ENCODE measurements around the gene PRELID3B. TPM values are rescaled to one million over a fixed set of nuclear protein-coding genes. Genes with fewer than 3 reads are reported as not detected.

The PRELID3B gene
- polyA plus RNA-seq, 10 donors: 42.7 to 59.0 (median 51.0) TPM

Other genes with a start within 250 kb of the PRELID3B start
- gene GNAS-AS1, start 191.9 kb downstream of the PRELID3B start, polyA plus RNA-seq (ENCODE audit: insufficient read length in 10 of 10): 1 to 10 TPM; 1.5 to 4.1 (median 2.1) TPM
- 1,000 to 10,000 TPM; 3,040 to 3,735 (median 3,379) TPM for gene GNAS, start 190.1 kb downstream of the PRELID3B start, polyA plus RNA-seq (ENCODE audit: insufficient read length in 10 of 10)
- gene NELFCD, start 61.5 kb downstream of the PRELID3B start, polyA plus RNA-seq (ENCODE audit: insufficient read length in 10 of 10): 10 to 100 TPM; 46.2 to 80.5 (median 59.5) TPM
- 10 to 100 TPM; 58.6 to 98.5 (median 71.9) TPM for gene CTSZ, start 35.5 kb downstream of the PRELID3B start, polyA plus RNA-seq (ENCODE audit: insufficient read length in 10 of 10)
- 1 to 10 TPM in 3 of 10 donors, under 1 TPM in 7; 0.32 to 1.4 (median 0.83) TPM for gene TUBB1, start 23.4 kb downstream of the PRELID3B start, polyA plus RNA-seq (ENCODE audit: insufficient read length in 10 of 10)
- 100 to 1,000 TPM; 157 to 199 (median 173) TPM for gene ATP5F1E, start 10.5 kb downstream of the PRELID3B start, polyA plus RNA-seq (ENCODE audit: insufficient read length in 10 of 10)
- under 1 TPM; 0.05 to 0.86 (median 0.17) TPM for gene ZNF831, start 121.0 kb upstream of the PRELID3B start, polyA plus RNA-seq (ENCODE audit: insufficient read length in 10 of 10)